ENCODE data around the gene APOM.

Gene APOM

DNA sequence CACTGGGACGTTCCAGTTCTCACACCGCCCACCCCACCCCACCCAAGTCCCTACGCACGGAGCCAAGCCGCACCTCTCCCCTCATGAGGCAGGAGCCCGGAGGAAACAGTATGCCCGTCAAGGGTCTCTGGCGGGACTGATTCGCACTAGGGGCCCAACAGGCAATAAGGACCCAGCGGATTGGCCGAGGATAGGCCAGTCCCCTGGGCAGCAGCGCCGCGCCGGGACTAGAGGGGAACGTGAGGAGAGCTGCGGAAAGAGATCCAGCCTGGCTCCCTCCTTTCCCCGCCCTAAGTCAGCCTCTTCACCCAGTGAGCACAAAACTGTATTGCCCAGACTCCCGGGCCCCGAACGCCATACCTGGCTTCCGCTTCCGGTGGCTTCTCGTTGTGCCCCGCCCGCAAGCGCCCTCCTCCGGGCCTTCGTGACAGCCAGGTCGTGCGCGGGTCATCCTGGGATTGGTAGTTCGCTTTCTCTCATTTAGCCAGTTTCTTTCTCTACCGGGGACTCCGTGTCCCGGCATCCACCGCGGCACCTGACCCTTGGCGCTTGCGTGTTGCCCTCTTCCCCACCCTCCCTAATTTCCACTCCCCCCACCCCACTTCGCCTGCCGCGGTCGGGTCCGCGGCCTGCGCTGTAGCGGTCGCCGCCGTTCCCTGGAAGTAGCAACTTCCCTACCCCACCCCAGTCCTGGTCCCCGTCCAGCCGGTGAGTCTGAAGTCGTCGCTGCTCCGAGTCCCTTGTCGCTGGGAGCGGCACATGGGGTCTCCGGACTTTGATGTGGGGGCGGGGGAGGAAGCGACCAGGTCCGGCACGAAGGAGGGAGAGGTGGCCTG is 10.0 kb downstream of the APOM start, which contains the start of gene CSNK2B (continued):
- TF ChIP-seq, protein P1, sequence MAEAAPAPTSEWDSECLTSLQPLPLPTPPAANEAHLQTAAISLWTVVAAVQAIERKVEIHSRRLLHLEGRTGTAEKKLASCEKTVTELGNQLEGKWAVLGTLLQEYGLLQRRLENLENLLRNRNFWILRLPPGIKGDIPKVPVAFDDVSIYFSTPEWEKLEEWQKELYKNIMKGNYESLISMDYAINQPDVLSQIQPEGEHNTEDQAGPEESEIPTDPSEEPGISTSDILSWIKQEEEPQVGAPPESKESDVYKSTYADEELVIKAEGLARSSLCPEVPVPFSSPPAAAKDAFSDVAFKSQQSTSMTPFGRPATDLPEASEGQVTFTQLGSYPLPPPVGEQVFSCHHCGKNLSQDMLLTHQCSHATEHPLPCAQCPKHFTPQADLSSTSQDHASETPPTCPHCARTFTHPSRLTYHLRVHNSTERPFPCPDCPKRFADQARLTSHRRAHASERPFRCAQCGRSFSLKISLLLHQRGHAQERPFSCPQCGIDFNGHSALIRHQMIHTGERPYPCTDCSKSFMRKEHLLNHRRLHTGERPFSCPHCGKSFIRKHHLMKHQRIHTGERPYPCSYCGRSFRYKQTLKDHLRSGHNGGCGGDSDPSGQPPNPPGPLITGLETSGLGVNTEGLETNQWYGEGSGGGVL (tag by site-specific recombination; IDR thresholded peaks at IDR 0.05): peak; percentile 80
- TF ChIP-seq ZNF37A (tag by site-specific recombination; IDR thresholded peaks at IDR 0.05) (no peak), ZNF354C (tag by site-specific recombination; IDR thresholded peaks at IDR 0.05; ENCODE audit: borderline replicate concordance, low read depth) (no peak), ZNF155 (tag by site-specific recombination; IDR thresholded peaks at IDR 0.05) (no peak), ZNF626 (tag by site-specific recombination; IDR thresholded peaks at IDR 0.05) (no peak), ZFHX2 (tag by site-specific recombination; conservative IDR thresholded peaks at IDR 0.05) (peak; percentile 65), MYNN (tag by site-specific recombination; IDR thresholded peaks at IDR 0.05; ENCODE audit: borderline replicate concordance) (0 out of 2 replicates have a peak, but pooled peaks have one; percentile 2), ZEB2 (tag by site-specific recombination; IDR thresholded peaks at IDR 0.05) (peak; percentile 65; the same call in 1 of the 2 replicates), HOXD13 (CRISPR knock-in tag; IDR thresholded peaks at IDR 0.05; ENCODE audit: borderline replicate concordance) (no peak), TCF7L2 (IDR thresholded peaks at IDR 0.05; ENCODE audit: borderline replicate concordance, low read depth, low read length) (peak; percentile 44; the same call in 1 of the 2 replicates), ZNF433 (tag by site-specific recombination; IDR thresholded peaks at IDR 0.05; ENCODE audit: low read depth) (no peak), ZNF19 (tag by site-specific recombination; IDR thresholded peaks at IDR 0.05; ENCODE audit: low read depth) (no peak), ZNF394 (tag by site-specific recombination; IDR thresholded peaks at IDR 0.05; ENCODE audit: borderline replicate concordance) (no peak)
- TF ChIP-seq, protein P2, sequence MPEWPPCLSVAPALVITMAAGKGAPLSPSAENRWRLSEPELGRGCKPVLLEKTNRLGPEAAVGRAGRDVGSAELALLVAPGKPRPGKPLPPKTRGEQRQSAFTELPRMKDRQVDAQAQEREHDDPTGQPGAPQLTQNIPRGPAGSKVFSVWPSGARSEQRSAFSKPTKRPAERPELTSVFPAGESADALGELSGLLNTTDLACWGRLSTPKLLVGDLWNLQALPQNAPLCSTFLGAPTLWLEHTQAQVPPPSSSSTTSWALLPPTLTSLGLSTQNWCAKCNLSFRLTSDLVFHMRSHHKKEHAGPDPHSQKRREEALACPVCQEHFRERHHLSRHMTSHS (tag by site-specific recombination; IDR thresholded peaks at IDR 0.05): no peak
- TF ChIP-seq, protein P3, sequence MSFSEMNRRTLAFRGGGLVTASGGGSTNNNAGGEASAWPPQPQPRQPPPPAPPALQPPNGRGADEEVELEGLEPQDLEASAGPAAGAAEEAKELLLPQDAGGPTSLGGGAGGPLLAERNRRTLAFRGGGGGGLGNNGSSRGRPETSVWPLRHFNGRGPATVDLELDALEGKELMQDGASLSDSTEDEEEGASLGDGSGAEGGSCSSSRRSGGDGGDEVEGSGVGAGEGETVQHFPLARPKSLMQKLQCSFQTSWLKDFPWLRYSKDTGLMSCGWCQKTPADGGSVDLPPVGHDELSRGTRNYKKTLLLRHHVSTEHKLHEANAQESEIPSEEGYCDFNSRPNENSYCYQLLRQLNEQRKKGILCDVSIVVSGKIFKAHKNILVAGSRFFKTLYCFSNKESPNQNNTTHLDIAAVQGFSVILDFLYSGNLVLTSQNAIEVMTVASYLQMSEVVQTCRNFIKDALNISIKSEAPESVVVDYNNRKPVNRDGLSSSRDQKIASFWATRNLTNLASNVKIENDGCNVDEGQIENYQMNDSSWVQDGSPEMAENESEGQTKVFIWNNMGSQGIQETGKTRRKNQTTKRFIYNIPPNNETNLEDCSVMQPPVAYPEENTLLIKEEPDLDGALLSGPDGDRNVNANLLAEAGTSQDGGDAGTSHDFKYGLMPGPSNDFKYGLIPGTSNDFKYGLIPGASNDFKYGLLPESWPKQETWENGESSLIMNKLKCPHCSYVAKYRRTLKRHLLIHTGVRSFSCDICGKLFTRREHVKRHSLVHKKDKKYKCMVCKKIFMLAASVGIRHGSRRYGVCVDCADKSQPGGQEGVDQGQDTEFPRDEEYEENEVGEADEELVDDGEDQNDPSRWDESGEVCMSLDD (tag by site-specific recombination; IDR thresholded peaks at IDR 0.05): no peak
- TF ChIP-seq, protein P4, sequence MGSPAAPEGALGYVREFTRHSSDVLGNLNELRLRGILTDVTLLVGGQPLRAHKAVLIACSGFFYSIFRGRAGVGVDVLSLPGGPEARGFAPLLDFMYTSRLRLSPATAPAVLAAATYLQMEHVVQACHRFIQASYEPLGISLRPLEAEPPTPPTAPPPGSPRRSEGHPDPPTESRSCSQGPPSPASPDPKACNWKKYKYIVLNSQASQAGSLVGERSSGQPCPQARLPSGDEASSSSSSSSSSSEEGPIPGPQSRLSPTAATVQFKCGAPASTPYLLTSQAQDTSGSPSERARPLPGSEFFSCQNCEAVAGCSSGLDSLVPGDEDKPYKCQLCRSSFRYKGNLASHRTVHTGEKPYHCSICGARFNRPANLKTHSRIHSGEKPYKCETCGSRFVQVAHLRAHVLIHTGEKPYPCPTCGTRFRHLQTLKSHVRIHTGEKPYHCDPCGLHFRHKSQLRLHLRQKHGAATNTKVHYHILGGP (tag by site-specific recombination; IDR thresholded peaks at IDR 0.05): no peak

DNA sequence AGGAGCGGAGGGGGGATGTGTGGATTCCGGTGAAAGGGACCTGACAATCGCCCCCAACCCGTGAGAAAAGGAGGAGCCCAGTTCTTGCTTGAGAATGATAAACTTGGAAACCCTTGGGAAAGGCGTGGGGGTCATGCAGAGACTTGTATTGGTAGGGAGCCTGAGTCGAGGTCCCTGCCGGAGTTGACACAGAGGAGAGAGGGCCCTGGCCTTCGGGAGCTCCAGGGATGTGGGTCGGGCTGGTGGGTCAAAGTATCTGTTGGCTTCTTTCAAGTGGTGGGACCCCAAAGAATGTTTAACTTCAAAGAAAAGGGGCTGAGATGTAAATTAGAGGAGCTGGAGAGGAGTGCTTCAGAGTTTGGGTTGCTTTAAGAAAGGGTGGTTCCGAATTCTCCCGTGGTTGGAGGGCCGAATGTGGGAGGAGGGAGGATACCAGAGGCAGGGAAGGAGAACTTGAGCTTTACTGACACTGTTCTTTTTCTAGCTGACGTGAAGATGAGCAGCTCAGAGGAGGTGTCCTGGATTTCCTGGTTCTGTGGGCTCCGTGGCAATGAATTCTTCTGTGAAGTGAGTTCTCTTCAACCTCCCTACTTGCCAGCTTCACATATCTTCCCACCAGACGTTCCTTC is 10.8 kb downstream of the APOM start:
- ChIA-PET CTCF (interaction anchor here (0.6 to 1.3 kb wide), 6 partner anchors 12 to 82 kb away, joined by 3 to 5 read pairs (median 4); partner anchors contain the start of gene LY6G5C), POLR2A (interaction anchor here (0.6 to 7.4 kb wide), 6 partner anchors 9 to 168 kb away, joined by 3 to 180 read pairs (median 5); partner anchors contain the start of genes ABHD16A, APOM, BAG6 and HSPA1B)
- peak overlapping the region; percentile 73 for H3K27ac ChIP-seq (ENCODE audit: extremely low read depth, low read depth, low read length)
- no peaks in the 10 kb centered on the region for H3K9me3 ChIP-seq (ENCODE audit: control insufficient read depth, insufficient read depth, low read depth, low read length)
- peak overlapping the region; percentile 92 for H3K4me3 ChIP-seq (ENCODE audit: low read depth, low read length)
- H3K36me3 ChIP-seq (ENCODE audit: control insufficient read depth in 2 of 2, insufficient read depth in 1 of 2, low read length in 2 of 2): peaks cover 35 to 71% of the 10 kb centered on the region in 2 experiments
- H3K4me1 ChIP-seq (ENCODE audit: control insufficient read depth, insufficient read depth, low read length): 0 out of 2 replicates have a peak, but pooled peaks cover 4% of the 10 kb centered on the region
- TF ChIP-seq, protein P5, sequence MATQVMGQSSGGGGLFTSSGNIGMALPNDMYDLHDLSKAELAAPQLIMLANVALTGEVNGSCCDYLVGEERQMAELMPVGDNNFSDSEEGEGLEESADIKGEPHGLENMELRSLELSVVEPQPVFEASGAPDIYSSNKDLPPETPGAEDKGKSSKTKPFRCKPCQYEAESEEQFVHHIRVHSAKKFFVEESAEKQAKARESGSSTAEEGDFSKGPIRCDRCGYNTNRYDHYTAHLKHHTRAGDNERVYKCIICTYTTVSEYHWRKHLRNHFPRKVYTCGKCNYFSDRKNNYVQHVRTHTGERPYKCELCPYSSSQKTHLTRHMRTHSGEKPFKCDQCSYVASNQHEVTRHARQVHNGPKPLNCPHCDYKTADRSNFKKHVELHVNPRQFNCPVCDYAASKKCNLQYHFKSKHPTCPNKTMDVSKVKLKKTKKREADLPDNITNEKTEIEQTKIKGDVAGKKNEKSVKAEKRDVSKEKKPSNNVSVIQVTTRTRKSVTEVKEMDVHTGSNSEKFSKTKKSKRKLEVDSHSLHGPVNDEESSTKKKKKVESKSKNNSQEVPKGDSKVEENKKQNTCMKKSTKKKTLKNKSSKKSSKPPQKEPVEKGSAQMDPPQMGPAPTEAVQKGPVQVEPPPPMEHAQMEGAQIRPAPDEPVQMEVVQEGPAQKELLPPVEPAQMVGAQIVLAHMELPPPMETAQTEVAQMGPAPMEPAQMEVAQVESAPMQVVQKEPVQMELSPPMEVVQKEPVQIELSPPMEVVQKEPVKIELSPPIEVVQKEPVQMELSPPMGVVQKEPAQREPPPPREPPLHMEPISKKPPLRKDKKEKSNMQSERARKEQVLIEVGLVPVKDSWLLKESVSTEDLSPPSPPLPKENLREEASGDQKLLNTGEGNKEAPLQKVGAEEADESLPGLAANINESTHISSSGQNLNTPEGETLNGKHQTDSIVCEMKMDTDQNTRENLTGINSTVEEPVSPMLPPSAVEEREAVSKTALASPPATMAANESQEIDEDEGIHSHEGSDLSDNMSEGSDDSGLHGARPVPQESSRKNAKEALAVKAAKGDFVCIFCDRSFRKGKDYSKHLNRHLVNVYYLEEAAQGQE (tag by site-specific recombination; IDR thresholded peaks at IDR 0.05): no peak
- TF ChIP-seq GLIS1 (tag by site-specific recombination; IDR thresholded peaks at IDR 0.05): no peak
- peak; percentile 36 for TF ChIP-seq ZBTB48 (tag by site-specific recombination; IDR thresholded peaks at IDR 0.05)
- no peak for TF ChIP-seq ZNF311 (tag by site-specific recombination; IDR thresholded peaks at IDR 0.05; ENCODE audit: borderline replicate concordance)
- TF ChIP-seq GLIS2 (tag by site-specific recombination; IDR thresholded peaks at IDR 0.05): 0 out of 2 replicates have a peak, but pooled peaks have one; percentile 10
- no peak for TF ChIP-seq ZNF169 (tag by site-specific recombination; IDR thresholded peaks at IDR 0.05)
- TF ChIP-seq, protein P6, sequence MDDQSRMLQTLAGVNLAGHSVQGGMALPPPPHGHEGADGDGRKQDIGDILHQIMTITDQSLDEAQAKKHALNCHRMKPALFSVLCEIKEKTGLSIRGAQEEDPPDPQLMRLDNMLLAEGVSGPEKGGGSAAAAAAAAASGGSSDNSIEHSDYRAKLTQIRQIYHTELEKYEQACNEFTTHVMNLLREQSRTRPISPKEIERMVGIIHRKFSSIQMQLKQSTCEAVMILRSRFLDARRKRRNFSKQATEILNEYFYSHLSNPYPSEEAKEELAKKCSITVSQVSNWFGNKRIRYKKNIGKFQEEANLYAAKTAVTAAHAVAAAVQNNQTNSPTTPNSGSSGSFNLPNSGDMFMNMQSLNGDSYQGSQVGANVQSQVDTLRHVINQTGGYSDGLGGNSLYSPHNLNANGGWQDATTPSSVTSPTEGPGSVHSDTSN (CRISPR knock-in tag; IDR thresholded peaks at IDR 0.05): no peak

Data from HEK293 (cell line).